WTC11 (cell line): ENCODE data around the gene ZNF367. TPM values are rescaled to one million over a fixed set of nuclear protein-coding genes. Genes with fewer than 3 reads are reported as not detected.

ENCODE experiments used
- ATAC-seq: fragments of 200-7000 bp; cut with Tn5 transposase; 2 replicates; pipeline ENCODE4 v1.10.0; 2021; ENCODE audit warnings: mild to moderate bottlenecking, moderate library complexity
- CTCF ChIA-PET: fragments of 300-600 bp; sonication (Branson Sonifier 250); formaldehyde crosslinking; loops from one replicate; lab custom pipeline; 2021; ENCODE audit warnings: antibody characterized with exemption; lab: Charles Lee
- POLR2A ChIA-PET: fragments of 350-600 bp; sonication (Branson Sonifier 250); formaldehyde crosslinking; loops from one replicate; lab custom pipeline; 2021; ENCODE audit warnings: antibody characterized with exemption; lab: Charles Lee
- DNase-seq: peaks from one replicate; pipeline ENCODE4 v3.0.0; 2021; ENCODE audit warnings: low spot score
- H3K27ac Mint-ChIP-seq: 2 replicates; pipeline ENCODE4 v1.8.0; 2021; ENCODE audit warnings: mixed read lengths
- H3K27me3 Mint-ChIP-seq: 2 replicates; pipeline ENCODE4 v1.8.0; 2021; ENCODE audit warnings: low read depth, mild to moderate bottlenecking, moderate library complexity, mixed read lengths
- H3K36me3 Mint-ChIP-seq: 2 replicates; pipeline ENCODE4 v1.8.0; 2021; ENCODE audit warnings: mixed read lengths
- H3K4me1 Mint-ChIP-seq: 2 replicates; pipeline ENCODE4 v1.8.0; 2022; ENCODE audit warnings: mixed read lengths
- H3K4me3 Mint-ChIP-seq: 2 replicates; pipeline ENCODE4 v1.8.0; 2021; ENCODE audit warnings: mild to moderate bottlenecking, moderate library complexity, mixed read lengths
- H3K9me3 Mint-ChIP-seq: 2 replicates; pipeline ENCODE4 v1.8.0; 2021; ENCODE audit warnings: mixed read lengths
- CREM ChIP-seq: sonication (generic); formaldehyde crosslinking; IDR thresholded peaks from 2 replicates; pipeline ENCODE4 v1.8.1; 2022; ENCODE audit warnings: mild to moderate bottlenecking, missing genetic modification reagents, moderate library complexity
- EMX1 ChIP-seq: fragments of 250-450 bp; sonication (Bioruptor Pico); IDR thresholded peaks from 2 replicates; pipeline ENCODE4 v1.8.0; 2021; ENCODE audit warnings: mild to moderate bottlenecking
- FOXK1 ChIP-seq: sonication (generic); formaldehyde crosslinking; IDR thresholded peaks from 2 replicates; pipeline ENCODE4 v1.8.0; 2022; ENCODE audit warnings: mild to moderate bottlenecking, moderate library complexity, missing genetic modification reagents
- GRHL2 ChIP-seq: fragments of 250-450 bp; sonication (Bioruptor Pico); IDR thresholded peaks from 2 replicates; pipeline ENCODE4 v1.8.0; 2022; ENCODE audit warnings: mild to moderate bottlenecking, moderate library complexity; ENCODE audit not compliant: insufficient replicate concordance, severe bottlenecking
- JAZF1 ChIP-seq: fragments of 250-450 bp; sonication (Bioruptor Pico); IDR thresholded peaks from 2 replicates; pipeline ENCODE4 v1.9.0; 2021; ENCODE audit warnings: moderate library complexity, mild to moderate bottlenecking, inconsistent platforms
- KAT7 ChIP-seq: sonication (generic); formaldehyde crosslinking; IDR thresholded peaks from 2 replicates; pipeline ENCODE4 v1.8.1; 2023; ENCODE audit warnings: missing genetic modification reagents, mild to moderate bottlenecking, borderline replicate concordance
- NFE2L1 ChIP-seq: sonication (generic); formaldehyde crosslinking; IDR thresholded peaks from 2 replicates; pipeline ENCODE4 v1.8.1; 2023; ENCODE audit warnings: missing genetic modification reagents
- NFYB ChIP-seq: sonication (generic); formaldehyde crosslinking; conservative IDR thresholded peaks from 2 replicates; pipeline ENCODE4 v1.8.0; 2022; ENCODE audit warnings: low read depth, missing genetic modification reagents
- SOX15 ChIP-seq: fragments of 250-450 bp; sonication (Bioruptor Pico); IDR thresholded peaks from 2 replicates; pipeline ENCODE4 v1.9.0; 2021; ENCODE audit warnings: mild to moderate bottlenecking
- ZNF232 ChIP-seq: sonication (generic); formaldehyde crosslinking; IDR thresholded peaks from 2 replicates; pipeline ENCODE4 v1.8.0; 2022; ENCODE audit warnings: mild to moderate bottlenecking, missing genetic modification reagents
- ZNF396 ChIP-seq: fragments of 250-450 bp; sonication (Bioruptor Pico); IDR thresholded peaks from 2 replicates; pipeline ENCODE4 v1.8.0; 2021; ENCODE audit warnings: mild to moderate bottlenecking, moderate library complexity, borderline replicate concordance
- ZNF416 ChIP-seq: fragments of 250-450 bp; sonication (Bioruptor Pico); IDR thresholded peaks from 2 replicates; pipeline ENCODE4 v1.9.0; 2021; ENCODE audit warnings: mild to moderate bottlenecking, inconsistent platforms
- total RNA-seq: library from RNA; stranded (reverse); gene quantifications from 3 replicates; pipeline ENCODE4 v1.2.3, GENCODE V29; 2021
- TF ChIP-seq, protein P1 (sequence below): fragments of 250-450 bp; sonication (Bioruptor Pico); IDR thresholded peaks from 2 replicates; pipeline ENCODE4 v1.8.0; 2021; ENCODE audit warnings: mild to moderate bottlenecking
- TF ChIP-seq, protein P2 (sequence below): sonication (generic); formaldehyde crosslinking; IDR thresholded peaks from 2 replicates; pipeline ENCODE4 v1.8.0; 2022; ENCODE audit warnings: mild to moderate bottlenecking, missing genetic modification reagents
- TF ChIP-seq, protein P3 (sequence below): sonication (generic); formaldehyde crosslinking; IDR thresholded peaks from 2 replicates; pipeline ENCODE4 v1.8.1; 2022; ENCODE audit warnings: mild to moderate bottlenecking, missing genetic modification reagents, moderate library complexity, borderline replicate concordance
- TF ChIP-seq, protein P4 (sequence below): sonication (generic); formaldehyde crosslinking; IDR thresholded peaks from 2 replicates; pipeline ENCODE4 v1.8.1; 2022; ENCODE audit warnings: missing genetic modification reagents, borderline replicate concordance
- TF ChIP-seq, protein P5 (sequence below): fragments of 250-450 bp; sonication (Bioruptor Pico); IDR thresholded peaks from 2 replicates; pipeline ENCODE4 v1.9.0; 2021; ENCODE audit warnings: mild to moderate bottlenecking, borderline replicate concordance
- TF ChIP-seq, protein P6 (sequence below): sonication (generic); formaldehyde crosslinking; IDR thresholded peaks from 2 replicates; pipeline ENCODE4 v1.8.0; 2023; ENCODE audit warnings: mild to moderate bottlenecking, missing genetic modification reagents
- TF ChIP-seq, protein P7 (sequence below): fragments of 250-450 bp; sonication (Bioruptor Pico); IDR thresholded peaks from 2 replicates; pipeline ENCODE4 v1.9.0; 2021; ENCODE audit warnings: moderate library complexity, mild to moderate bottlenecking, inconsistent platforms, borderline replicate concordance

Gene ZNF367
- total RNA-seq, 1 experiment from 2014 or later: 7.4 TPM

DNA sequence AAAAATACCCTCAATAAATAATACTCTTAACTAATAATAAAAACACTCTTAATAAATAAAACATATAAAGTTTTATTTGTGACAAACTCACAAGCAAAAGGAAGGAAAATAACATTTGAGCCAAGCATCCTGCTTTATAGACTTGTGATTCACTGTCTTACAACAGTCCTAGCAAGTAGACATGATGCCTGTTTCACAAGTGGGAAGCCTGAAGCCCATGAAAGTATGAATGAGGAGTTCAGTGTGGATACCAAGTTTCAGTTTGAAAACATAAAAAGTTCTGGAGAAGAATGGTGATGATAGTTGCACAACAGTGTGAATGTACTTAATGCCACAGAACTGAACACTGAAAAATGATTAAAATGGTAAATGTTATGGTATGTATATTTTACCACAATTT lies 42.7 kb upstream of the ZNF367 start:
- no peaks in the 10 kb centered on the region for H3K27me3 Mint-ChIP-seq
- peaks cover 47% of the 10 kb centered on the region for H3K4me1 Mint-ChIP-seq
- H3K4me3 Mint-ChIP-seq: no peak overlapping the region
- TF ChIP-seq ZNF232 (CRISPR knock-in tag) (no peak), CREM (CRISPR knock-in tag) (no peak), KAT7 (CRISPR knock-in tag) (no peak), ZNF396 (CRISPR knock-in tag) (no peak), ZNF416 (CRISPR knock-in tag) (no peak), GRHL2 (no peak), EMX1 (no peak), FOXK1 (CRISPR knock-in tag) (no peak), NFE2L1 (CRISPR knock-in tag) (no peak)
- TF ChIP-seq, protein P1, sequence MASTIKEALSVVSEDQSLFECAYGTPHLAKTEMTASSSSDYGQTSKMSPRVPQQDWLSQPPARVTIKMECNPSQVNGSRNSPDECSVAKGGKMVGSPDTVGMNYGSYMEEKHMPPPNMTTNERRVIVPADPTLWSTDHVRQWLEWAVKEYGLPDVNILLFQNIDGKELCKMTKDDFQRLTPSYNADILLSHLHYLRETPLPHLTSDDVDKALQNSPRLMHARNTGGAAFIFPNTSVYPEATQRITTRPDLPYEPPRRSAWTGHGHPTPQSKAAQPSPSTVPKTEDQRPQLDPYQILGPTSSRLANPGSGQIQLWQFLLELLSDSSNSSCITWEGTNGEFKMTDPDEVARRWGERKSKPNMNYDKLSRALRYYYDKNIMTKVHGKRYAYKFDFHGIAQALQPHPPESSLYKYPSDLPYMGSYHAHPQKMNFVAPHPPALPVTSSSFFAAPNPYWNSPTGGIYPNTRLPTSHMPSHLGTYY: no peak
- TF ChIP-seq, protein P2, sequence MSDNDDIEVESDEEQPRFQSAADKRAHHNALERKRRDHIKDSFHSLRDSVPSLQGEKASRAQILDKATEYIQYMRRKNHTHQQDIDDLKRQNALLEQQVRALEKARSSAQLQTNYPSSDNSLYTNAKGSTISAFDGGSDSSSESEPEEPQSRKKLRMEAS: no peak
- TF ChIP-seq, protein P3, sequence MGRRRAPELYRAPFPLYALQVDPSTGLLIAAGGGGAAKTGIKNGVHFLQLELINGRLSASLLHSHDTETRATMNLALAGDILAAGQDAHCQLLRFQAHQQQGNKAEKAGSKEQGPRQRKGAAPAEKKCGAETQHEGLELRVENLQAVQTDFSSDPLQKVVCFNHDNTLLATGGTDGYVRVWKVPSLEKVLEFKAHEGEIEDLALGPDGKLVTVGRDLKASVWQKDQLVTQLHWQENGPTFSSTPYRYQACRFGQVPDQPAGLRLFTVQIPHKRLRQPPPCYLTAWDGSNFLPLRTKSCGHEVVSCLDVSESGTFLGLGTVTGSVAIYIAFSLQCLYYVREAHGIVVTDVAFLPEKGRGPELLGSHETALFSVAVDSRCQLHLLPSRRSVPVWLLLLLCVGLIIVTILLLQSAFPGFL (CRISPR knock-in tag): no peak
- TF ChIP-seq, protein P4, sequence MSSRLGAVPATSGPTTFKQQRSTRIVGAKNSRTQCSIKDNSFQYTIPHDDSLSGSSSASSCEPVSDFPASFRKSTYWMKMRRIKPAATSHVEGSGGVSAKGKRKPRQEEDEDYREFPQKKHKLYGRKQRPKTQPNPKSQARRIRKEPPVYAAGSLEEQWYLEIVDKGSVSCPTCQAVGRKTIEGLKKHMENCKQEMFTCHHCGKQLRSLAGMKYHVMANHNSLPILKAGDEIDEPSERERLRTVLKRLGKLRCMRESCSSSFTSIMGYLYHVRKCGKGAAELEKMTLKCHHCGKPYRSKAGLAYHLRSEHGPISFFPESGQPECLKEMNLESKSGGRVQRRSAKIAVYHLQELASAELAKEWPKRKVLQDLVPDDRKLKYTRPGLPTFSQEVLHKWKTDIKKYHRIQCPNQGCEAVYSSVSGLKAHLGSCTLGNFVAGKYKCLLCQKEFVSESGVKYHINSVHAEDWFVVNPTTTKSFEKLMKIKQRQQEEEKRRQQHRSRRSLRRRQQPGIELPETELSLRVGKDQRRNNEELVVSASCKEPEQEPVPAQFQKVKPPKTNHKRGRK (CRISPR knock-in tag): no peak
- TF ChIP-seq, protein P5, sequence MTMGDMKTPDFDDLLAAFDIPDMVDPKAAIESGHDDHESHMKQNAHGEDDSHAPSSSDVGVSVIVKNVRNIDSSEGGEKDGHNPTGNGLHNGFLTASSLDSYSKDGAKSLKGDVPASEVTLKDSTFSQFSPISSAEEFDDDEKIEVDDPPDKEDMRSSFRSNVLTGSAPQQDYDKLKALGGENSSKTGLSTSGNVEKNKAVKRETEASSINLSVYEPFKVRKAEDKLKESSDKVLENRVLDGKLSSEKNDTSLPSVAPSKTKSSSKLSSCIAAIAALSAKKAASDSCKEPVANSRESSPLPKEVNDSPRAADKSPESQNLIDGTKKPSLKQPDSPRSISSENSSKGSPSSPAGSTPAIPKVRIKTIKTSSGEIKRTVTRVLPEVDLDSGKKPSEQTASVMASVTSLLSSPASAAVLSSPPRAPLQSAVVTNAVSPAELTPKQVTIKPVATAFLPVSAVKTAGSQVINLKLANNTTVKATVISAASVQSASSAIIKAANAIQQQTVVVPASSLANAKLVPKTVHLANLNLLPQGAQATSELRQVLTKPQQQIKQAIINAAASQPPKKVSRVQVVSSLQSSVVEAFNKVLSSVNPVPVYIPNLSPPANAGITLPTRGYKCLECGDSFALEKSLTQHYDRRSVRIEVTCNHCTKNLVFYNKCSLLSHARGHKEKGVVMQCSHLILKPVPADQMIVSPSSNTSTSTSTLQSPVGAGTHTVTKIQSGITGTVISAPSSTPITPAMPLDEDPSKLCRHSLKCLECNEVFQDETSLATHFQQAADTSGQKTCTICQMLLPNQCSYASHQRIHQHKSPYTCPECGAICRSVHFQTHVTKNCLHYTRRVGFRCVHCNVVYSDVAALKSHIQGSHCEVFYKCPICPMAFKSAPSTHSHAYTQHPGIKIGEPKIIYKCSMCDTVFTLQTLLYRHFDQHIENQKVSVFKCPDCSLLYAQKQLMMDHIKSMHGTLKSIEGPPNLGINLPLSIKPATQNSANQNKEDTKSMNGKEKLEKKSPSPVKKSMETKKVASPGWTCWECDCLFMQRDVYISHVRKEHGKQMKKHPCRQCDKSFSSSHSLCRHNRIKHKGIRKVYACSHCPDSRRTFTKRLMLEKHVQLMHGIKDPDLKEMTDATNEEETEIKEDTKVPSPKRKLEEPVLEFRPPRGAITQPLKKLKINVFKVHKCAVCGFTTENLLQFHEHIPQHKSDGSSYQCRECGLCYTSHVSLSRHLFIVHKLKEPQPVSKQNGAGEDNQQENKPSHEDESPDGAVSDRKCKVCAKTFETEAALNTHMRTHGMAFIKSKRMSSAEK: no peak
- ChIA-PET CTCF (no interaction called here), POLR2A (interaction anchor here (0.7 kb wide), 1 partner anchor 158 kb away, joined by 4 read pairs; no protein-coding TSS in a partner anchor)
- H3K27ac Mint-ChIP-seq: no peak overlapping the region
- H3K9me3 Mint-ChIP-seq: no peaks in the 10 kb centered on the region
- DNase-seq: no peak
- no peak for ATAC-seq
- H3K36me3 Mint-ChIP-seq: peaks cover 10% of the 10 kb centered on the region

DNA sequence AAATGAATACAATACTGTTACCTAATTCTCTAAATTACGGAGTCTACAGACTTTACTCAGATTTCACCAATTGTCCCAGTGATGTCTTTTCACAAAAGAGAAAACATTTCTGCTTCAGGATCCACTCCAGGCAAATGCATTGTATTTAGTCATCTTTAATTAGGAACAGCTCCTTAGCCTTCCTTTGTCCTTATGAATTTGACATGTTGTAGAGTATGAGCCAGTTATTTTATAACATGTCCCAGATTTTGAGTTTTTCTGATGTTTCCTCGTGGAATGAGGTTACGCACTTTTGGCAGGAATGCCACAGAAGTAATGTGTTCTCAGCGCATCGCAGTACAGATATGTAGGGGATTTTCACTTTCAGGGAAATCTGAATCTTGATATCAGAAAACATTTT lies 42.3 kb upstream of the ZNF367 start:
- POLR2A ChIA-PET: interaction anchor here (0.7 kb wide), 1 partner anchor 159 kb away, joined by 4 read pairs; no protein-coding TSS in a partner anchor

More for the DNA sequence above, 42.3 kb upstream of the ZNF367 start:
- TF ChIP-seq JAZF1 (CRISPR knock-in tag) (no peak), NFYB (no peak), NFE2L1 (CRISPR knock-in tag) (no peak), SOX15 (CRISPR knock-in tag) (no peak)
- TF ChIP-seq, protein P6, sequence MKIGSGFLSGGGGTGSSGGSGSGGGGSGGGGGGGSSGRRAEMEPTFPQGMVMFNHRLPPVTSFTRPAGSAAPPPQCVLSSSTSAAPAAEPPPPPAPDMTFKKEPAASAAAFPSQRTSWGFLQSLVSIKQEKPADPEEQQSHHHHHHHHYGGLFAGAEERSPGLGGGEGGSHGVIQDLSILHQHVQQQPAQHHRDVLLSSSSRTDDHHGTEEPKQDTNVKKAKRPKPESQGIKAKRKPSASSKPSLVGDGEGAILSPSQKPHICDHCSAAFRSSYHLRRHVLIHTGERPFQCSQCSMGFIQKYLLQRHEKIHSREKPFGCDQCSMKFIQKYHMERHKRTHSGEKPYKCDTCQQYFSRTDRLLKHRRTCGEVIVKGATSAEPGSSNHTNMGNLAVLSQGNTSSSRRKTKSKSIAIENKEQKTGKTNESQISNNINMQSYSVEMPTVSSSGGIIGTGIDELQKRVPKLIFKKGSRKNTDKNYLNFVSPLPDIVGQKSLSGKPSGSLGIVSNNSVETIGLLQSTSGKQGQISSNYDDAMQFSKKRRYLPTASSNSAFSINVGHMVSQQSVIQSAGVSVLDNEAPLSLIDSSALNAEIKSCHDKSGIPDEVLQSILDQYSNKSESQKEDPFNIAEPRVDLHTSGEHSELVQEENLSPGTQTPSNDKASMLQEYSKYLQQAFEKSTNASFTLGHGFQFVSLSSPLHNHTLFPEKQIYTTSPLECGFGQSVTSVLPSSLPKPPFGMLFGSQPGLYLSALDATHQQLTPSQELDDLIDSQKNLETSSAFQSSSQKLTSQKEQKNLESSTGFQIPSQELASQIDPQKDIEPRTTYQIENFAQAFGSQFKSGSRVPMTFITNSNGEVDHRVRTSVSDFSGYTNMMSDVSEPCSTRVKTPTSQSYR (CRISPR knock-in tag): no peak
- TF ChIP-seq, protein P7, sequence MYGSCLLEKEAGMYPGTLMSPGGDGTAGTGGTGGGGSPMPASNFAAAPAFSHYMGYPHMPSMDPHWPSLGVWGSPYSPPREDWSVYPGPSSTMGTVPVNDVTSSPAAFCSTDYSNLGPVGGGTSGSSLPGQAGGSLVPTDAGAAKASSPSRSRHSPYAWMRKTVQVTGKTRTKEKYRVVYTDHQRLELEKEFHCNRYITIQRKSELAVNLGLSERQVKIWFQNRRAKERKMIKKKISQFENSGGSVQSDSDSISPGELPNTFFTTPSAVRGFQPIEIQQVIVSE (CRISPR knock-in tag): no peak
- no peak for ATAC-seq
- no peak for DNase-seq
- Mint-ChIP-seq H3K4me3 (no peak overlapping the region), H3K27ac (peak overlapping the region; percentile 73; the same call in 1 of the 2 replicates), H3K9me3 (no peaks in the 10 kb centered on the region), H3K27me3 (no peaks in the 10 kb centered on the region), H3K4me1 (peaks cover 47% of the 10 kb centered on the region), H3K36me3 (peaks cover 6% of the 10 kb centered on the region)
- CTCF ChIA-PET: interaction anchor here (1.0 kb wide), 1 partner anchor 106 kb away, joined by 3 read pairs; no protein-coding TSS in a partner anchor
